ENCODE data around the gene RNLS.

Gene RNLS

GRCh38 chr10:88428442-88428841, 154.7 kb downstream of the RNLS start:
- peak; percentile 49 for DNase-seq (ENCODE audit: low read depth)

DNA sequence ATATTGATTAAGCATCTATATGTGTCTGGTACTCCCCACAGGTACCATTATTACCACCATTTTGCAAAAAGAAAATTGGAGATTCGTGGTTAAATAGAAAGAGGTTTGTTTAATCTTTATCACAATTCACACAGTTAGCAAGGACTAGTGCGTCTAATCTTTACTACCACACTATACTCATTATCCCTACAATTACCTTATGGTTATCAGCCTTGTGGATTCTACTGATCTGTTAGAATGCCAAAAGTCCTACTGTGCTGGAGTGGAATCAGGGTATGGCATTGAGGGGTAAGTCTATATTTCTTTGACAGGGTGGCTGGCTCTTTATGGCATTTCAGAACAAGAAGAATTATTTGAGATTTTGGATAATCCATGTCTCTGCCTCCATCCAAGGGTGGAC, 156.1 kb downstream of the RNLS start:
- DNase-seq (ENCODE audit: low read depth), result no peak

GRCh38 chr10:88424881-88425280, 158.2 kb downstream of the RNLS start:
- no peak for DNase-seq (ENCODE audit: low read depth)

GRCh38 chr10:88423732-88424131, 159.4 kb downstream of the RNLS start:
- DNase-seq (ENCODE audit: low read depth), result no peak

GRCh38 chr10:88421590-88421989, 161.5 kb downstream of the RNLS start:
- DNase-seq (ENCODE audit: low read depth), result no peak

- no peak for DNase-seq (ENCODE audit: low read depth)
Measured at GRCh38 chr10:88418871-88419270, 164.2 kb downstream of the RNLS start.

- no peak for DNase-seq (ENCODE audit: low read depth)
Measured at GRCh38 chr10:88417387-88418030, 165.6 kb downstream of the RNLS start.

DNA sequence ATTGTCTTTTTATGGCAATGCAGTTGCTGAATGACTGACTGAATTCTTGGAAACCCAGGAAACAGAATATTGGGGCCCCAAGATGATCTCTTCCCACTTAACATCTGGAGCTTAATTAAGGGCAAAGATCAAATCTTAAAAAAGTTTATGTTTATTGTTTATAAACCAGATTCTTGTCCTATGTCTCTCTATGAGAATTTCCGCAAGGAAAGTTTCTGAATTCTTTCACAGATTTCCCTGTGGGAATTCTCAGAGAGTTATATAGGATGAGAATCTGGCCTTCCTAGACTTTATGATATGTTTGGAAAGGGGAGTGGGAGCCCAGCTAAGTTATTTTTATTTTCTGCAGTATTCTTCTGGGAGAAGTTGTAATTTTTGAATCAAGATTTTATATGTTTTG, 166.3 kb downstream of the RNLS start:
- no peak for DNase-seq (ENCODE audit: low read depth)

GRCh38 chr10:88415533-88416130, 167.5 kb downstream of the RNLS start:
- DNase-seq (ENCODE audit: low read depth), result no peak

- DNase-seq (ENCODE audit: low read depth), result no peak
Measured at GRCh38 chr10:88413412-88413811, 169.7 kb downstream of the RNLS start.

GRCh38 chr10:88411772-88412349, 171.3 kb downstream of the RNLS start:
- DNase-seq (ENCODE audit: low read depth), result no peak

DNA sequence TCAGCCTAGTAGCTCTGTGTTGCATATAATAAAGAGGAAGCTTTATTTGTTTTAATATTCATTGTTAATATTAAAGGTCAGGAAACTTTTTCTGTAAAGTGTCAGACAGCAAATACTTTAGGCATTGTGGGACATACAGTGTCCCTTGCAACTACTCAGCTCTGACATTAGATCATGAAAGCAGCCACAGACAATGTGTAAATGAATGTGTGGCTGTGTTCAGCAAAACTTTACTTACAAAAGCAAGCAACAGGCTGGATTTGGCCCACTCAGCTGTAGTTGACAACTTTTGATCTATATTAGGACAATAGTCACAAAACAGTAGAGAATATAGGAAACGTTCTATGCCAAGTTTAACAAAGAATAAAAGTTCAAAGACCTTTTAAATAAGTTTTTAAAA, 173.3 kb downstream of the RNLS start:
- no peak for DNase-seq (ENCODE audit: low read depth)

GRCh38 chr10:88409236-88409635, 173.9 kb downstream of the RNLS start:
- DNase-seq (ENCODE audit: low read depth), result peak; percentile 45

- DNase-seq (ENCODE audit: low read depth), result no peak
Measured at GRCh38 chr10:88408096-88408495, 175.0 kb downstream of the RNLS start.

DNA sequence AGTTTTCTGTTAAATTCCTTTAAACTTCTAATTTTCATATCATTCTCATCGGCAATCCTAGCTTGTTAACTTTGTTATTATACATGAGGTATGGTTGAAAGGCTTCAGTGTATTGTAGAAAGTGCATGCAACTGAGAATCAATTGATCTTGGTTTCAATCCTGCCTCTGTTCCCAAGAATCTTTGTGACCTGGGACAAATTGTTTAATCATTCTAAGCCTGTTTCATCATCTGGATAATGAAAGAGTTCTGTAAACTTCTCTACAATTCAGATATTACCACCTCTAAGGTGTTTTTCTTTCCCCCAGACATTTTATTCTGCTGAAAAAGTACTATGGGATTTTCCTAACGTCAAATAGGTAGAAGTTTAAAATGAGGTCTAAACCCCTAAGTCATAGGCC, 179.0 kb downstream of the RNLS start:
- DNase-seq (ENCODE audit: low read depth), result no peak

DNA sequence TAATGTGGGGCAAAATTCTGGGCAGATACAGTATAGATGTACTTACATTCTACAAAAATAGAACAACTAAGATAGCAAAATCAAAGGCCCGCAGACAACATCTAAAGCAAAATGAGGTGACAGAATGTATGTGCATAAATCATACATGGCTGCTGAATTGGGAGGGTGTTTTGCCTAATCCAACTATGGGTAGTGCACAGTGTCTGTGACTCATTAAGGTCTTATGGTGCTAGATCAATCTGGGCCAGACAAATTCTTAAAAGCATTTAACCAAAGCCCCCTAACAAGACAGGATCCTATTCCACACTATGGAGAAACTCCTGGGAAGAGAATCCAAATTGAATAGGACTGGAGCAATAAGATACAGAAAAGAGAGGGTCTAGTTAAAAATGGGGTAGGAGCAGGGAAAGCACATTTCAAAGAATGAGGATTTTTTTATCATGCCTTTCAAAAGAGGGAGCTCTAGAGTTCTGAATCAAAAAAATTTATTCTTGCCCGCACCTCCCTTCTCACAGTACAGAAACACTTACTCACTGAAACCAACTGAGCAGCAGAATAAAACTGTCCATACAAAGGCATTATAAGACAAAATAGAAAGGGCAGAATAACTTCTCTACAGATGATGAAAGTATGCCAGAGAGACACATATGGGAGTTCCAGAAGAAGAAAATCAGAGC, 181.3 kb downstream of the RNLS start:
- DNase-seq (ENCODE audit: low read depth), result peak; percentile 50

- no peak for DNase-seq (ENCODE audit: low read depth)
Measured at GRCh38 chr10:88399240-88399639, 183.9 kb downstream of the RNLS start.

DNA sequence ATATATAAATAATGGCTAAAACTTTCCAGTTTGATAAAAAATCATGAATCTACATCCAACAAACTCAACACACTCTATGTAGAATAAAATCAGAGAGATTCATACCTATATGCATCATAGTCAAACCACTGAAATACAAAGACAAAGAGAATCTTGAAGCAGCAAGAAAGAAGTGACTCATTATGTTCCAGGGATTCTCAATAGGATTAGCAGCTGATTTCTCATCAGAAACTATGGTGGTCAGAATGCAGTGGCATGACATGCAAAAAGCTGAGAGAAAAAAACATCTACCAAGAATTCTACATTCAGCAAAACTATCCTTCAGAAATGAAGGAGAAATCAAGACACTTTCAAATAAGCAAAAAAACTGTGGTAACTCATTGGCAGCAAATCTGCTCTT, 187.4 kb downstream of the RNLS start:
- DNase-seq (ENCODE audit: low read depth), result peak; percentile 38

DNA sequence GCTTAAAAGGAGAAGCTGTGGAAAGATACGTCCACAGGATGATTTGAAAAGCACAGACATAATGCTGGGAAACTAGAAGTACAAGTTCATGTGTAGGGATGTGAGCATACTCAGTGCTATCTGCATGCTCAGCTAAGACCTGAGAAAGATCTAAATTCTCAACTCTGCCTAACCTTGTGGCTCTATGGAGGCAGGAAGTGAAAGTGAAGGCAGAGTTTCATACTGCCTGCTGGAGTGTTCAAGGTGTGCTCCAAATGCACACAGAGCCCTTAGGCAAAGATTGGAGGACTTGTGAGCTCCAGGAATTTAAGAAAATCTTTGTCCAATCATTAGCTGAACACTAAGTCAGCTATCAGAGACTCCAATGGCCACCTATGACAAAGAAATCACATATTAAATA, 190.9 kb downstream of the RNLS start:
- no peak for DNase-seq (ENCODE audit: low read depth)

- DNase-seq (ENCODE audit: low read depth), result no peak
Measured at GRCh38 chr10:88390041-88390440, 193.1 kb downstream of the RNLS start.

- peak; percentile 67 for DNase-seq (ENCODE audit: low read depth)
Measured at GRCh38 chr10:88389456-88389855, 193.7 kb downstream of the RNLS start.

DNA sequence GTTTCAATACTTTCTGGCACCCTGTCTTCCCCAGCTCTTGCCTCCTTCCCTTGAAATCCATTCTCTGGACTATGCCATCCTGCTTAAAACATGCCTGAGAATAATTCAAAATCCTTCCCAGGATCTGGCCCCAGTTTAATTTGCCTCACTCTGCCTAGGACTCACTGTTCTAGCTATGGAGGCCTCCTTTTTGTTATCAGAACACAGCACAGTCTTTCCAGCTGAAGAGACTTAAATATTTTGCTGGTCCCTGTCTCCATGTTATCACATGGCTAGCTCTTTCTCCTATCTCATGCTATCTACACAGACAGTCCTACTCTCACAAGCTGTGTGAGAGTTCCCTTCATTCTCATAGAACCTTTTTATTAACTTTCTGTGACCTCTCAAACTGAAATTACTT, 194.8 kb downstream of the RNLS start:
- DNase-seq (ENCODE audit: low read depth), result no peak
